ENCODE measurements around the gene SEMA6B.

The SEMA6B gene

DNA sequence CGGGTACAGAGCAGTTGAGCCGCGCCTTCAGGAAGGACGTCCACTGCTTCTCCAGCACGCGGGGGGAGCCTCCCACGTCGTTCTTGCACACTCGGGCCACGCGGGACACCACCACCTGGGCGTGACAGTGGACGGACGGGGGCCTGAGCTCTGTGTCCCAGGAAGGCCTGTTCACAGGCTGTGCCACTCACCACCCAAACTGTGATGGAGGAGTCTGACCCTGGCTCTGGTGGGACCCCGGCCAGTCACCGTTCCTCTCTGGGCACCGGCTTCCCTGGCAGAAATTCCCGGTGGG lies 7.0 kb downstream of the SEMA6B start:
- TF ChIP-seq EZH2phosphoT487 (IDR thresholded peaks at IDR 0.05; ENCODE audit: low read depth) = no peak
- TF ChIP-seq, protein P1, sequence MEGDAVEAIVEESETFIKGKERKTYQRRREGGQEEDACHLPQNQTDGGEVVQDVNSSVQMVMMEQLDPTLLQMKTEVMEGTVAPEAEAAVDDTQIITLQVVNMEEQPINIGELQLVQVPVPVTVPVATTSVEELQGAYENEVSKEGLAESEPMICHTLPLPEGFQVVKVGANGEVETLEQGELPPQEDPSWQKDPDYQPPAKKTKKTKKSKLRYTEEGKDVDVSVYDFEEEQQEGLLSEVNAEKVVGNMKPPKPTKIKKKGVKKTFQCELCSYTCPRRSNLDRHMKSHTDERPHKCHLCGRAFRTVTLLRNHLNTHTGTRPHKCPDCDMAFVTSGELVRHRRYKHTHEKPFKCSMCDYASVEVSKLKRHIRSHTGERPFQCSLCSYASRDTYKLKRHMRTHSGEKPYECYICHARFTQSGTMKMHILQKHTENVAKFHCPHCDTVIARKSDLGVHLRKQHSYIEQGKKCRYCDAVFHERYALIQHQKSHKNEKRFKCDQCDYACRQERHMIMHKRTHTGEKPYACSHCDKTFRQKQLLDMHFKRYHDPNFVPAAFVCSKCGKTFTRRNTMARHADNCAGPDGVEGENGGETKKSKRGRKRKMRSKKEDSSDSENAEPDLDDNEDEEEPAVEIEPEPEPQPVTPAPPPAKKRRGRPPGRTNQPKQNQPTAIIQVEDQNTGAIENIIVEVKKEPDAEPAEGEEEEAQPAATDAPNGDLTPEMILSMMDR (IDR thresholded peaks at IDR 0.05; ENCODE audit: low read depth, low read length) = no peak
- Histone ChIP-seq H3K27ac (ENCODE audit: low read length) (no peak overlapping the region), H3K4me1 (ENCODE audit: low read length) (no peaks in the 10 kb centered on the region), H2AFZ (ENCODE audit: low read depth, low read length) (no peak overlapping the region), H3K4me3 (ENCODE audit: low read length) (no peak overlapping the region), H3K27me3 (ENCODE audit: low read depth, low read length) (no peaks in the 10 kb centered on the region), H3K79me2 (ENCODE audit: low read length) (no peaks in the 10 kb centered on the region), H3K4me2 (ENCODE audit: low read length) (no peak overlapping the region), H3K36me3 (replicated peaks; ENCODE audit: low read depth, low read length) (peaks cover 48% of the 10 kb centered on the region), H4K20me1 (ENCODE audit: insufficient read depth, low read length) (peaks cover 4% of the 10 kb centered on the region; the same call in 1 of the 2 replicates), H3K9ac (ENCODE audit: low read length) (no peak overlapping the region), H3K9me3 (ENCODE audit: insufficient read depth, low read length) (no peaks in the 10 kb centered on the region)

DNA sequence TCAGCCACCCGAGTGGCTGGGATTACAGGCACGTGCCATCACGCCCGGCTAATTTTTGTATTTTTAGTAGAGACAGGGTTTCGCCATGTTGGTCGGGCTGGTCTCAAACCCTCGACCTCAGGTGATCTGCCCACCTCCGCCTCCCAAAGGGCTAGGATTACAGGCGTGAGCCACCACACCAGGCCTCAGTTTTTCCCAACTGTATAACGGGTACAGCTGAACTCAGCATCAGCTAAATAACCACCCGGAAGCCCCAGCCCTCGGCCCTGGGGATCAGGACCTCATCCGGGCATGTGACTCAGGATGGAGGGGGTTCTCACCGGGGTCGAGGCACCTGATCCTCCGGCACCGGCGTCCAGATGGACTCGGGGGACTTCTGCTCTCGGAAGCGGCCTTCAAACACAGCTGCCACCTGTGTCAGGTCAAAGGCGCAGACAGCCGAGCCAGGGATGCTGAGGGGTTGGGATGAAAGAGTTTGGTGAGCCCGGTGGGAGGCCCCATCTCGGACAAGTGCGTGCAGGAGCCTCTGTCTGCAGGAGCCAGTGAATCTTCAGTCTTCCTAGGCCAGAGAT lies 8.9 kb downstream of the SEMA6B start:
- H3K36me3 ChIP-seq (replicated peaks; ENCODE audit: low read depth, low read length) = peaks cover 42% of the 10 kb centered on the region
- no peaks in the 10 kb centered on the region for H3K27me3 ChIP-seq (ENCODE audit: low read depth, low read length)
- no peak for TF ChIP-seq EZH2phosphoT487 (IDR thresholded peaks at IDR 0.05; ENCODE audit: low read depth)
- TF ChIP-seq, protein P1 (IDR thresholded peaks at IDR 0.05; ENCODE audit: low read depth, low read length) = no peak
- no peak overlapping the region for H3K4me2 ChIP-seq (ENCODE audit: low read length)
- H3K9me3 ChIP-seq (ENCODE audit: insufficient read depth, low read length) = no peaks in the 10 kb centered on the region
- no peaks in the 10 kb centered on the region; the same call in 1 of the 2 replicates for H4K20me1 ChIP-seq (ENCODE audit: insufficient read depth, low read length)
- no peaks in the 10 kb centered on the region for H3K4me1 ChIP-seq (ENCODE audit: low read length)
- no peak overlapping the region for H3K4me3 ChIP-seq (ENCODE audit: low read length)
- no peak overlapping the region for H3K27ac ChIP-seq (ENCODE audit: low read length)
- H2AFZ ChIP-seq (ENCODE audit: low read depth, low read length) = no peak overlapping the region
- H3K79me2 ChIP-seq (ENCODE audit: low read length) = no peaks in the 10 kb centered on the region
- no peak overlapping the region for H3K9ac ChIP-seq (ENCODE audit: low read length)

DNA sequence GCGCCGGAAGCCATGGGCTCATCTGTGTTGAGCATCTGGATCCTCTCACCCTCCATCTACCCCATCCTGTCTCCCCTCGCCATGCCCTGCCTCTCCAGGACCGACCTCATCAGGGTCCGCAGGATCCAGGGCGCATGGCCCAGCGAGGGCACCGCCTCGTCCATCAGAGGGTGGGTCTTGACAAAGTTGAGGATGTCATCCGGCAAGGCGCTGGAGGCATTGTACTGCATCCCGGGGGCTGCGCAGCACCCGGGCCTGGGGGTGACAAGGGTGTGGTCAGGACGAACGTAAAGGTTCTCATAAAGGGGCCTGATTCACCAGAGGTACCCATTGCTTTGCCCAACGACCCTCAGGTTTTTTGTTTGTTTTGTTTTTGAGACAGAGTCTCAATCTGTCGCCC lies 9.5 kb downstream of the SEMA6B start:
- no peak overlapping the region for H3K4me2 ChIP-seq (ENCODE audit: low read length)
- no peak for TF ChIP-seq EZH2phosphoT487 (IDR thresholded peaks at IDR 0.05; ENCODE audit: low read depth)
- TF ChIP-seq, protein P1 (IDR thresholded peaks at IDR 0.05; ENCODE audit: low read depth, low read length) = no peak
- H4K20me1 ChIP-seq (ENCODE audit: insufficient read depth, low read length) = no peaks in the 10 kb centered on the region; the same call in 1 of the 2 replicates
- H3K36me3 ChIP-seq (replicated peaks; ENCODE audit: low read depth, low read length) = peaks cover 37% of the 10 kb centered on the region
- H3K4me1 ChIP-seq (ENCODE audit: low read length) = no peaks in the 10 kb centered on the region
- H3K79me2 ChIP-seq (ENCODE audit: low read length) = no peaks in the 10 kb centered on the region
- H3K27me3 ChIP-seq (ENCODE audit: low read depth, low read length) = no peaks in the 10 kb centered on the region
- no peaks in the 10 kb centered on the region for H3K9me3 ChIP-seq (ENCODE audit: insufficient read depth, low read length)
- no peak overlapping the region for H2AFZ ChIP-seq (ENCODE audit: low read depth, low read length)
- H3K9ac ChIP-seq (ENCODE audit: low read length) = no peak overlapping the region
- no peak overlapping the region for H3K4me3 ChIP-seq (ENCODE audit: low read length)
- no peak overlapping the region for H3K27ac ChIP-seq (ENCODE audit: low read length)

DNA sequence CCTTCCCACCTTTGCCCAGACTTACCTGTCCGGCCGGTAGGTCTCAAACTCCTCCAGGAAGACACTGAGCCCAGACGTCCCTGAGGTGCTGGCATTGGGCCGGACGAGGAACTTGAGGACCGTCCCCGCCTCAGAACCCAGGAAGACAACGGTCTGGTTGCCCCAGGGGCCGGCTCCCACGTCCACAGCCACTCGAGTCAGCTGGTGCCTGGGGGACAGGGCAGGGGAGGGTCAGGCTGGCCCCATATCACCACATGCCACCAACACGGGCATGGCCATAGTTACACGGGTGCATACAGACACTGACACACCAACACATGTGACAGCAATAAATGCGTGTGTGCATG lies 11.3 kb downstream of the SEMA6B start:
- TF ChIP-seq, protein P1 (IDR thresholded peaks at IDR 0.05; ENCODE audit: low read depth, low read length) = no peak
- TF ChIP-seq EZH2phosphoT487 (IDR thresholded peaks at IDR 0.05; ENCODE audit: low read depth) = no peak
- H3K4me2 ChIP-seq (ENCODE audit: low read length) = no peak overlapping the region
- peaks cover 2% of the 10 kb centered on the region; the same call in 1 of the 2 replicates for H3K4me1 ChIP-seq (ENCODE audit: low read length)
- no peak overlapping the region for H2AFZ ChIP-seq (ENCODE audit: low read depth, low read length)
- no peaks in the 10 kb centered on the region for H3K79me2 ChIP-seq (ENCODE audit: low read length)
- H3K4me3 ChIP-seq (ENCODE audit: low read length) = no peak overlapping the region
- no peaks in the 10 kb centered on the region; the same call in 1 of the 2 replicates for H4K20me1 ChIP-seq (ENCODE audit: insufficient read depth, low read length)
- H3K27me3 ChIP-seq (ENCODE audit: low read depth, low read length) = no peaks in the 10 kb centered on the region
- no peak overlapping the region for H3K27ac ChIP-seq (ENCODE audit: low read length)
- no peaks in the 10 kb centered on the region for H3K9me3 ChIP-seq (ENCODE audit: insufficient read depth, low read length)
- H3K9ac ChIP-seq (ENCODE audit: low read length) = no peak overlapping the region
- H3K36me3 ChIP-seq (replicated peaks; ENCODE audit: low read depth, low read length) = peaks cover 22% of the 10 kb centered on the region
